GM18502 (cell line): ENCODE results near the gene KLF11.

Experiments used
- ATAC-seq: cut with Tn5 transposase; IDR thresholded peaks from one replicate; pipeline ENCODE4 v1.9.1; 2021; ENCODE audit warnings: mild to moderate bottlenecking; ENCODE audit not compliant: unreplicated experiment, poor library complexity

Gene KLF11

GRCh38 chr2:10059552-10060335 lies 16.4 kb downstream of the KLF11 start:
- ATAC-seq: no peak

- no peak for ATAC-seq
These were observed 18.0 kb downstream of the KLF11 start for GRCh38 chr2:10061221-10061925.

- no peak for ATAC-seq
These were observed 19.6 kb downstream of the KLF11 start for GRCh38 chr2:10062931-10063365.

- no peak for ATAC-seq
These were observed 20.2 kb downstream of the KLF11 start for GRCh38 chr2:10063566-10063965.

- ATAC-seq: no peak
These were observed 21.8 kb downstream of the KLF11 start for GRCh38 chr2:10064932-10065772.

- no peak for ATAC-seq
These were observed 22.4 kb downstream of the KLF11 start for GRCh38 chr2:10065773-10066055.

- ATAC-seq: no peak
These were observed 24.0 kb downstream of the KLF11 start for GRCh38 chr2:10067330-10067729.

- ATAC-seq: no peak
These were observed 24.5 kb downstream of the KLF11 start for GRCh38 chr2:10067881-10068280.

GRCh38 chr2:10071176-10071575 lies 27.8 kb downstream of the KLF11 start:
- no peak for ATAC-seq

GRCh38 chr2:10071595-10071994 lies 28.2 kb downstream of the KLF11 start:
- ATAC-seq: no peak

- ATAC-seq: peak; percentile 85
These were observed 29.5 kb downstream of the KLF11 start for GRCh38 chr2:10072656-10073480.

GRCh38 chr2:10073706-10074105 lies 30.4 kb downstream of the KLF11 start:
- no peak for ATAC-seq

- no peak for ATAC-seq
These were observed 31.8 kb downstream of the KLF11 start for GRCh38 chr2:10075101-10075500.

- no peak for ATAC-seq
These were observed 32.3 kb downstream of the KLF11 start for GRCh38 chr2:10075571-10076209.

GRCh38 chr2:10076511-10076910 lies 33.2 kb downstream of the KLF11 start:
- ATAC-seq: no peak

GRCh38 chr2:10076988-10077527 lies 33.7 kb downstream of the KLF11 start:
- ATAC-seq: no peak

GRCh38 chr2:10078001-10078400 lies 34.7 kb downstream of the KLF11 start:
- ATAC-seq: no peak

- no peak for ATAC-seq
These were observed 35.4 kb downstream of the KLF11 start for GRCh38 chr2:10078704-10079265.

- ATAC-seq: peak; percentile 26
These were observed 36.0 kb downstream of the KLF11 start for GRCh38 chr2:10079266-10079869.
